Thoracic aorta (tissue), 2 donors: ENCODE data around the gene EXOC3. TPM values are rescaled to one million over a fixed set of nuclear protein-coding genes. Genes with fewer than 3 reads are reported as not detected.
"Not testable (repeated sequence)": the region's sequence is repeated elsewhere in the genome, so short reads cannot be mapped to it uniquely, and the experiment has no call there.

Source experiments
- ATAC-seq: fragments of 150-250 bp; one replicate; pipeline ENCODE4 v1.8.0; 2017; ENCODE audit warnings: low read depth; ENCODE audit not compliant: insufficient number of reproducible peaks, low FRiP score
- DNase-seq: peaks from one replicate; pipeline ENCODE4 v3.0.0-alpha.2; 2020; ENCODE audit warnings: low spot score
- H3K27ac ChIP-seq, 2 donors: fragments of 200-600 bp; sonication (generic); 1 replicate in 1 of 2; 2 replicates in 1 of 2; pipeline ENCODE4 v1.5.1; 2016; ENCODE audit warnings: mild to moderate bottlenecking in 2 of 2, moderate library complexity in 2 of 2
- H3K27me3 ChIP-seq: fragments of 200-600 bp; sonication (generic); replicated peaks from 2 replicates; pipeline ENCODE4 v1.6.0; 2016; ENCODE audit warnings: mild to moderate bottlenecking; ENCODE audit not compliant: insufficient read depth
- H3K36me3 ChIP-seq: fragments of 200-600 bp; sonication (generic); one replicate; pipeline ENCODE4 v1.5.1; 2016
- H3K4me1 ChIP-seq, 2 donors: fragments of 200-600 bp; sonication (generic); 1 replicate in 1 of 2; 2 replicates in 1 of 2; pipeline versions ENCODE4 v1.5.1 to v1.6.0; 2016; ENCODE audit warnings: low read depth in 2 of 2, mild to moderate bottlenecking in 1 of 2; ENCODE audit not compliant: control insufficient read depth in 1 of 2
- H3K4me3 ChIP-seq: fragments of 200-600 bp; sonication (generic); 2 replicates; pipeline ENCODE4 v1.5.1; 2016; ENCODE audit warnings: mild to moderate bottlenecking
- H3K9me3 ChIP-seq: fragments of 200-600 bp; sonication (generic); 2 replicates; pipeline ENCODE4 v1.5.1; 2016
- CTCF ChIP-seq: fragments of 200-600 bp; sonication (generic); IDR thresholded peaks from one replicate; pipeline ENCODE4 v1.5.1; 2019; ENCODE audit warnings: antibody characterized with exemption
- total RNA-seq, 2 donors: library from RNA; depleted of rRNA; stranded (reverse); fragments of >200 nt; gene quantifications; one replicate each; pipeline versions ENCODE4 v1.1.0 to v1.2.3, GENCODE V29; 2016

The EXOC3 gene
- total RNA-seq, 2 donors from 2014 or later, result 34.5 to 79.7 TPM

GRCh38 chr5:472076-472655 lies 29.2 kb downstream of the EXOC3 start:
- peaks cover 4 to 27% of the 10 kb centered on the region in 2 donors for H3K4me1 ChIP-seq
- no peak for TF ChIP-seq CTCF
- no peak for DNase-seq
- no peaks in the 10 kb centered on the region for H3K36me3 ChIP-seq
- no peak for ATAC-seq
- H3K27me3 ChIP-seq, result no peaks in the 10 kb centered on the region
- no peaks in the 10 kb centered on the region for H3K9me3 ChIP-seq
- peak overlapping the region; percentile 1 to 45 for H3K27ac ChIP-seq
- peak overlapping the region; percentile 70 for H3K4me3 ChIP-seq

GRCh38 chr5:472656-473550 lies 29.9 kb downstream of the EXOC3 start:
- DNase-seq, result peak; percentile 38

GRCh38 chr5:473551-474192 lies 30.7 kb downstream of the EXOC3 start:
- Histone ChIP-seq H3K27me3 (no peaks in the 10 kb centered on the region), H3K9me3 (no peaks in the 10 kb centered on the region), H3K4me3 (peak overlapping the region; percentile 99), H3K36me3 (no peaks in the 10 kb centered on the region), H3K27ac (no peak overlapping the region), H3K4me1 (peaks cover 4 to 27% of the 10 kb centered on the region in 2 donors)
- no peak for DNase-seq
- no peak for ATAC-seq
- TF ChIP-seq CTCF, result no peak

More at GRCh38 chr5:472656-473550, 29.9 kb downstream of the EXOC3 start:
- no peaks in the 10 kb centered on the region for H3K36me3 ChIP-seq
- H3K9me3 ChIP-seq, result no peaks in the 10 kb centered on the region
- H3K4me3 ChIP-seq, result peak overlapping the region; percentile 99
- H3K27me3 ChIP-seq, result no peaks in the 10 kb centered on the region
- no peak for TF ChIP-seq CTCF
- H3K27ac ChIP-seq, result peak overlapping the region; percentile 17 to 45
- peak; percentile 82 for ATAC-seq
- peaks cover 4 to 27% of the 10 kb centered on the region in 2 donors for H3K4me1 ChIP-seq

- DNase-seq, H3K27ac ChIP-seq, H3K9me3 ChIP-seq, H3K27me3 ChIP-seq, H3K36me3 ChIP-seq, ATAC-seq: not testable (repeated sequence)
- peaks cover 4 to 27% of the 10 kb centered on the region in 2 donors for H3K4me1 ChIP-seq
- peak overlapping the region; percentile 99 for H3K4me3 ChIP-seq
Observed at GRCh38 chr5:474232-474839, 31.4 kb downstream of the EXOC3 start.

GRCh38 chr5:474840-475661 lies 32.1 kb downstream of the EXOC3 start:
- ATAC-seq (no peak), DNase-seq (no peak)
- no peaks in the 10 kb centered on the region for H3K36me3 ChIP-seq
- H3K27me3 ChIP-seq, result no peaks in the 10 kb centered on the region
- no peak overlapping the region for H3K27ac ChIP-seq
- no peaks in the 10 kb centered on the region for H3K9me3 ChIP-seq
- H3K4me3 ChIP-seq, result peak overlapping the region; percentile 47
- H3K4me1 ChIP-seq, result peaks cover 4 to 27% of the 10 kb centered on the region in 2 donors
- no peak for TF ChIP-seq CTCF
